HG03095 (cell line): ENCODE data around the gene ULK3.
"Not testable (repeated sequence)": the region's sequence is repeated elsewhere in the genome, so short reads cannot be mapped to it uniquely, and the experiment has no call there.

Experiments used
- ATAC-seq: cut with Tn5 transposase; IDR thresholded peaks from one replicate; pipeline ENCODE4 v1.9.1; 2021; ENCODE audit warnings: moderate library complexity; ENCODE audit not compliant: unreplicated experiment

Gene ULK3, protein sequence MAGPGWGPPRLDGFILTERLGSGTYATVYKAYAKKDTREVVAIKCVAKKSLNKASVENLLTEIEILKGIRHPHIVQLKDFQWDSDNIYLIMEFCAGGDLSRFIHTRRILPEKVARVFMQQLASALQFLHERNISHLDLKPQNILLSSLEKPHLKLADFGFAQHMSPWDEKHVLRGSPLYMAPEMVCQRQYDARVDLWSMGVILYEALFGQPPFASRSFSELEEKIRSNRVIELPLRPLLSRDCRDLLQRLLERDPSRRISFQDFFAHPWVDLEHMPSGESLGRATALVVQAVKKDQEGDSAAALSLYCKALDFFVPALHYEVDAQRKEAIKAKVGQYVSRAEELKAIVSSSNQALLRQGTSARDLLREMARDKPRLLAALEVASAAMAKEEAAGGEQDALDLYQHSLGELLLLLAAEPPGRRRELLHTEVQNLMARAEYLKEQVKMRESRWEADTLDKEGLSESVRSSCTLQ

DNA sequence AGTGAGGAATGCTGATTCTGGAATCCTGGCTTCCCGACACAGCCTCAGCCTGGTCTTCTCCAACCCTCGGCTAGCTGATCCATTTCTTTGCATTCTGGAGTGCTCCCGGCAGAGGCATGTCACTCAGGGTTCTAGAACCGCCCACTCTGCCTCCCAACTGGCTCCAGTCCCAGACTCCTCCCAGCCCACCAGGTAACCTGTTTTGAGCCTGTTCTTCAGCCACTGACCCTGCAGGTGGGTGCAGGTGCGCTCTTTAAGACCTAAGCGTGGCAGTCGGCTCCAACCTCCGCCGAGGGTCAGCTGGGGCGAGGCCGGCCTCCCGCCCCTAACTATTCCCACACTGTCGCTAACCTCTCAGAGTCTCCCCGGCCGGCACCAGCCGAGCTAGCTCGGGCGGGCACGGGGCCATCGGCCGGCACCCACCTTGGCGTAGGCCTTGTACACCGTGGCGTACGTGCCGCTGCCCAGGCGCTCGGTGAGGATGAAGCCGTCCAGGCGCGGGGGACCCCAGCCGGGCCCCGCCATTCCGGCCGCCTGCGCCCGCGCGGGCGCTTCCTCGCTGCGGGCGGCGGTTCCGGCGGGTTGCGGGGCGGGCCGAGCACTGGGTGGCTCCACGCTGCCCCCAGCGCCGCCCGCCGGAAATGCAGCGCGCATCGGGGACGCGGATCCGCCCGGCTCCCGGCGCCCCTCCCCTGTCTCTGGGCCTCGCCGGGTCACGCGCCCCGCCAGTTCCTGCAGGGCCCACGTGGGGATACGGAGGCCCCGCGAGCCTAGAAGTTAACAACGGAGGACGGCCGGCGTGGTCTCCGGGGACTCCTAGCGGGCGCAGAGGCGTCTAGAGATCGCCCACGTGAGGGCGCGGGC lies at the start of gene ULK3:
Gene ULK3 (minus strand): TSS at position 576 of the 864 bp plus-strand sequence. CDS start 51 bp downstream, at position 525.
- peak; percentile 78 for ATAC-seq

DNA sequence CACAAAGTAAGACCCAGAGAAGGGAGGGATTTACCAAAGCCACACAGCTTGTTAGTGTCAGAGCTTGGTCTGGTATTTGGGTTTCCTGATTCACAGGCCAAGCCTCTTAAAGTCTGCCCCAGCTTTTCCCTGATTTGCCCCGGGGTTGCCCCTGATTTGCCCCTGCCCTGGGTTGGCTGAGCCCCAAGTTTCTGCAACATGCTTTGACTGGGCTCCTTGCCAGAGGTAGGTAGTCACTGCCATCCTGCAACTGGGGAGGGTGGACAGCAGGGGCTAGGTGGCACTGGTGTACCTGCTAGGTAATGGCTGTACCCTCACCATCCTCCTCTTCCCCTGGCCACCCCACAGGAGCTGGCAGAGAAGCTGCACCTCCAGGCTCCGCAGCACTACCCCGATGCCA lies 49.4 kb upstream of the ULK3 start:
- no peak for ATAC-seq

DNA sequence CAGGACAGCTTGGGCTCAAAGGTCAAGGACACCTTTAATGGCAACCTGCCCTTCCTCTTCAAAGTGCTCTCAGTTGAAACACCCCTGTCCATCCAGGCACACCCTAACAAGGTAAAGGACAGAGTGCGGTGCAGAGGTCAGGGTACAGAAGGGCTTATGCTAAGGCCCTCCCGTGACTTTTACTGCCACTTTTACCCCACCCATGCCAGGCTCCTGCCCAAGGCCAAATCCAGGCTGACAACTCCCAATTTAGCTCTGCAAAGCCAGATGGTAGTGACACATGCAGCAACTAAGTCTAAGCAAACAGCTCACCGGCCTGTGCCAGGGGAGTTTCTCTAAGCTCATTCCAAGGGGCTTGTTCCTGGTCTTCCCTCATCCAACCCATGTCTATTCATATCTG lies 48.5 kb upstream of the ULK3 start:
- ATAC-seq, result no peak

DNA sequence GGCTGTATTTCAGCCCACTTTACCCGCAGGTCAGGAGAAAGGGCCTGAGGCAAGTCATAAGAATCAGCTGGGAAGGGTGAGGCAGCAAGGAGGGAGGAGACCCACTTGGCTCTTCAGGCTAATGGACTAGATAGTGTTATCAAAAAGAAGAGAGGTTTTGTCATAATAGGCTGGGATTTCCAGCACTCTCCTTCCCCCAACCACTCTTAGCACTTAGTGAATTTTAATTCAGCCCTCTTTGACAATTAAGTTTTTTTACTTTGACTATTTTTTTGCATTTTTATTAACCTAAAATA lies 47.7 kb upstream of the ULK3 start:
- ATAC-seq, result no peak

DNA sequence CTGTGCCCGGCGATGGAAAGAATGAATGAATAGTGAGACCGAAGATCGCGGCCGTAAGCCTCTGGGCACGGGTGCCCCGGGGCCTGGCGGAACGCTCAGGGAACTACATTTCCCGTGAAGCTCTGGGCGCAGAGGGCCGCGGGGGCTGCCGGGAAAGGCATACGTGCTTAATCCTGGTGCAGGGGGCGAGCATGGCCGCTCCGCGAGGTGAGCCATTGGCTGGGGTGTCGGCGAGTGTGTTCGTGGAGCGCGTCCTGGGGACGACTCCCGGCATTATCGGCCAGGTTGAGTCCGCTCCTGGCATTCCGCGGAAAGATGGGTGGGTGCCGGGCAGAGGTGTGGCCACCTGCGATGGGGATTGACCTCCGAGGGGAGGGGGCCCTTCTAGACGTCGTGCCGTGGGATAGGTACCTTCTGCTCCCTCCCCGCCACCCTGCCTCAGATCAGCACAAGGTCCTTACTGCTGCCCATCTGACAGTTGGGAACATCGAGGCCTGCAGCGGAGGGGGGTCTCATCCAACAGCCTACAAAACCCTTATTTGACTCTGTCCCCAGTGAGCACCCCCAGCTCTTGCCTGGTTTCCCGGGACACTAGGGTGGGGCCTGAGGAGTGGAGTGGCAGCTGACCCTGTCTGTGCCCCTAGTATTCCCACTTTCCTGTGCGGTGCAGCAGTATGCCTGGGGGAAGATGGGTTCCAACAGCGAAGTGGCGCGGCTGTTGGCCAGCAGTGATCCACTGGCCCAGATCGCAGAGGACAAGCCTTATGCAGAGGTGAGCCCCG lies 47.1 kb upstream of the ULK3 start, which contains the start of gene MPI:
Gene MPI (plus strand): TSS at position 160 of the 782 bp plus-strand sequence. CDS start 32 bp downstream, at position 192.
- ATAC-seq, result peak; percentile 91

DNA sequence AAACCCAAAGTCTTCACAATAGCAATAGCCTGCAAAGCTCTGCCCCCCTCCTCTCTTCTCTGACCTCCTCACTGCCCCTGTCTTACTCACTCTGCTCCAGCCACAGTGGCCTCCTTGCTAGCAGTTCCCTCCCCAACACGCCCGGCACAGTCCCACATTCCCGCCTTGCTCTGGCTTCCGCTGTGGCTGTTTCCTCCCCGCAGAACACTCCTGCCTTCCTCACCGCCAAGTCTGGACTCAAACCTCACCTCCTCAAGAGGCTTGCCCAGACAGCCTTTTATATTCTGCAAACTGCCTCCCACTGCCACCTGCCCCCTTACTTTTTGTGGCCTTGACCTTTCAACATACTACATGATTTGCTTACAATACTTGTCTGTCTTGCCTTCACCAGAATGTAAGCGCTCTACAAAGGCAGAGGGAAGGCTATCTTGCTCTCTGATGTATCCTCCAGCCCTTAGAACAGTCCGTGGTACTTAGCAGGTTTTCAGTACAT lies 46.5 kb upstream of the ULK3 start:
- ATAC-seq, result peak; percentile 20

DNA sequence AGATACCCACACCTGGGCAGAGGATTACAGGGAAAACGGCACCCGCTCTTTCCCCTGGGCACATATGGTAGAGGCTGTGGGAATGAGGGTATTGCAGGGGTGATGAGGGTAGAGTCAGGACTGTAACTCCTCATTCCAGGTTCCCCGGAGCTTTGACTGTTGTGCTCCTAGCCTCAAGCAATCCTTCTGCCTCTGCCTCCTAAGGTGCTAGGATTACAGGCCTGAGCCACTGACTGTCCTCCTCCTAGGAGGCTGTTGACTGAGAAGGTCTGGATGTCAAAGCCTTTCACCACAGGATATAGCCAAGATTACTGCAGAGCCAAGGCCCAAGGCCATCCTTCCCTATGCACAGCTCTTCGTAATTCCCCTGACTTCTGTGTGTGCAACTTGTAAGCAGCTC lies 45.8 kb upstream of the ULK3 start:
- ATAC-seq, result no peak

DNA sequence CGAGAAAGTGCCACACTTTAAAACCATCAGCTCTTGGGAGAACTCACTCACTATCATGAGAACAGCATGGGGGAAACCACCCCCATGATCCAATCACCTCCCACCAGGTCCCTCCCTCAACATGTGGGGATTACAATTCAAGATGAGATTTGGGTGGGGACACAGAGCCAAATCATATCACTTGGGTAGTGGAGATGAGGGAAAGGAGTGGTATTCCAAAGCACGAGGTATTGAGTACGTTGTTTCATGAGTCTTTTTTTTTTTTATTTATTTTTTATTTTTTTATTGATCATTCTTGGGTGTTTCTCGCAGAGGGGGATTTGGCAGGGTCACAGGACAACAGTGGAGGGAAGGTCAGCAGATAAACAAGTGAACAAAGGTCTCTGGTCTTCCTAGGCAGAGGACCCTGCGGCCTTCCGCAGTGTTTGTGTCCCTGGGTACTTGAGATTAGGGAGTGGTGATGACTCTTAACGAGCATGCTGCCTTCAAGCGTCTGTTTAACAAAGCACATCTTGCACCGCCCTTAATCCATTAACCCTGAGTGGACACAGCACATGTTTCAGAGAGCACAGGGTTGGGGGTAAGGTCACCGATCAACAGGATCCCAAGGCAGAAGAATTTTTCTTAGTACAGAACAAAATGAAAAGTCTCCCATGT lies 44.7 kb upstream of the ULK3 start:
- ATAC-seq, result not testable (repeated sequence)

DNA sequence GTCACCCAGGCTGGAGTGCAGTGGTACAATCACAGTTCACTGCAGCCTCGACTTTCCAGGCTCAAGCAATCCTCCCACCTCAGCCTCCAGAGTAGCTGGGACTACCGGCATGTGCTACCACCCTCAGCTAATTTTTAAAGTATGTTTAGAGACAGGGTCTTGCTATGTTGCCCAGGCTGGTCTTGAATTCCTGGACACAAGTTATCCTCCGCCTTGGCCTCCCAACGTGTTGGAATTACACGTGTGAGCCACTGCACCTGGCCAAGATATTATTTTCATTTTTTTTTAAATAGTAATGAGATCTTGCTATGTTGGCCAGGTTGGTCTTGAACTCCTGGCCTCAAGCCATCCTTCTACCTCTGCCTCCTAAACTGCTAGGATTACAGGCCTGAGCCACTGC lies 42.5 kb upstream of the ULK3 start:
- no peak for ATAC-seq

DNA sequence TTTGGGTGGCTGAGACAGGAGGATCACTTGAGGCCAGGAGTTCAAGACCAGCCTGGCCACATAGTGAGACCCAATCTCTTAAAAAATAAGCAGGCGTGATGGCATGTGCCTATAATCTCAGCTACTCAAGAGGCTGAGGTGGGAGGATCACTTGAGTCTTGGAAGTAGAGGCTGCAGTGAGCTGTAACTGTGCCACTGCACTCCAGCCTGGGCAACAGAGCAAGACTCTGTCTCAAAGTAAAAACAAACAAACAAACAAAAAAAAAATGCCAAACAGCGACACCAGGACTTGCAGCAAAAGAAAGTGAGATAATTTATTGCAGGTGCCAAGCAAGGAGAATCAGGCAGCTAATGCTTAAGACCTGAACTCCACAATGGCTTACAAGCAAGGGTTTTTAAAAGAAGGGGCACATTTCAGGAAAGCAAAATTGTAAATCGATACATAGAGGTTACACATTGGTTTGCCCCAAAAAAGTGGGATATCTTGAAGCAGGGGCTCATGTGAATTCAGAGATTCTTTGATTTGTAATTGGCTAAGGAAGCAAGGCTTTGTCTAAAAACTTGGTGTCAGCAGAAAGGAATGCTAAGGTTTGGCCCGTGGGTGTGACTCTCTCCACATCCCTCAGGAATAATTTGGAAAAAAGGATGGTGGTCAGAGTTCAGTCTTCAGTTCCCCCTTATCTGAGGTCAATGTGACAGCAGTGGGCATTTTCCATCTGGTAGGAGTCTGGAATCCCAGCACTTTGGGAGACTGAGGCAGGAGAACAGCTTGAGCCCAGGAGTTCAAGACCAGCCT lies 41.7 kb upstream of the ULK3 start:
- no peak for ATAC-seq

DNA sequence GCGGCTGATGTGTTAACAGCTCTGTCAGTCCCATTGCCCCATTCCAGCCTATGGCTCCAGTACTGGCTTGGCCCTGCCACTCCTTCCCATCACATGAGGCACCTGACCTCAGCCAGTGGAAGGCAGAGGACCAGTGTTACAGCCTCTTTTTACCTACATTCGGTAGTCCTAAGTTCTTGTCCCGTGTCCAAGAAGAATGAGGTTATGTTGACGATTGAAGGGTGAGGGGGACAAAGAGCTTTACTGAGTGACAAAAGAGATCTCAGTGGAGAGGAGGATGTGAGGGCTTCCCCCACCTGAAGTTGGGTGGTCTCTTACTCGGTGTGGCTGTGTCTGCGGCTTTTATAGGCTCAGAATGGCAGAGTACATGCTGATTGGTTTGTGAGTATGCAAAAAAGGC lies 39.6 kb upstream of the ULK3 start:
- ATAC-seq, result no peak

DNA sequence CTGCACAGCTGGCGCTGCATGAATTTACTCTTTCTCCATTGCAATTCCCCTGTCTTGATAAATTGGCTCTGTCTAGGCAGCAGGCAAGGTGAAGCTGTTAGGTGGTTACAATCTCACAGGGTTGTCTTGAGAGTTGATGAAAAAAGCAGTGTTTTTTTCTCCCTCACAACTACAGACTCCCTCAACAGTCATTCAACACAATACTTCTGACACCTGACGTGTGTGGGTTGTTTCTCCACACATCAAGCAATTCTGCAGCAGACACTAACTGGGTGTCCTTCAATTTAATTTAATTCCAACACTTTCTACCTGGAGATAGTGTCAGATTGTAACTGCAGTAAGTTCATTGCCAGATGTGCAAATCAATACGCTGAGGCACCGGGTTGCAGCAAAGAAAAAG lies 35.3 kb upstream of the ULK3 start:
- ATAC-seq, result no peak

DNA sequence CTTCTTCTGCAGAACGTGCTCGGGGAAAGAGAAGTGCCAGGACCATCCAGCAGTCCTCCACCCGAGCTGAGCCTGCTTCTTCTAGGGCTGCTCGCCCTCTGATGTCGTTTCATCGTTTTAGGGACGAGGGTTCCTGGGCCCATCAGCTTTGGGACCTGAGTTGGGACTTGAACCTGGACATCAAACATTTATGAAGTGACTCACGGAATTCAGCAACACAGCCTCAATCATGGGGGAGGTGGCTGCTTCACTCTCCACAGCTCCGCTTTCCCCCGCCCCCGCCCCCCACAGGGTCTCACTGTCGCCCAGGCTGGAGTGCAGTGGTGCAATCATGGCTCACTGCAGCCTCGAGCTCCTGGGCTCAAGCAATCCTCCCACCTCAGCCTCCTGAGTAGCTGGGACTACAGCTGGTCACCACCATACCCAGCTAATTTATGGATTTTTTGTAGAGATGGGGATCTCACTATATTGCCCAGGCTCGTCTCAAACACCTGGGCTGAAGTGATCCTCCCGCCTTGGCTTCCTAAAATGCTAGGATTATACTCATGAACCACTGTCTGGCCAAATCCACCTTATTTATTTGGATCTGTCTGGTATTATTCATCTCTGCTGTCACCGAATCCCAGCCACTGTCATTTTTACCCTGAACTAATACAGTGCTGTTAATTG lies 30.9 kb upstream of the ULK3 start:
- no peak for ATAC-seq

DNA sequence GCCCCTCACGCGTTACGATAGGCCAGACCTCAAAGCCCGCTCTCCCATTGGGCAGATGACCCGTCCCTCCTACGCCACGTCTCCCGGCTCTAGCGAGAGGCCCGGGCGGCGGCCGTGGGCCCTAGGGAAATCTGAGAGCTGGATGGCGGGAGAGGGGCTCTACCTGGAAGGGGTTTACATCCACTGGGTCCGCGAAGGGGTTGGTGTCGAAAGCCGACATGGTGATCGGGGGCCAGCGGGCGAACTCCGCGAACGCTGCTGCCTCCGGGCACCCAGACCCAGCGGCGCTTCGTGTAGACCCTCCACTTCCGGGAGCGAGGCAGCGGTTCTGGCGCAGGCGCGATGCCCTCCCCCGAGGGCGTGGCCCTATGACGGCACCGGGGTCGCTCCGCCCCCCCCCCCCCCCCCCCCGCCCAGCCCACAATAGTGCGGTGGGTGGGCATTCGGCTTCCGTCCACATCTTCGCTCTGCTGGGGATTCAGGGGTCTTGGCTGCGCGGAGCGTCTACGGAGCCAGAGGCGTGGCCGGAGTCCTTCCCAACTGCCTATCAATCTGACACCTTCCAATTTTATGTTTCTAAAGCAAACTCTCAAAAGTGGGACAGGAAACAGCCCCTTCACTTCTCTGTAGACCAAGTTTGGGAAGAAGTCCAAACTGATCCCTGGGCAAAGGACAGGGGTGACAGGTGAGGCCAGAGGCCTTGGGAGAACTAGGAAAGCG lies 30.2 kb upstream of the ULK3 start, which contains the start of gene SCAMP2:
Gene SCAMP2 (minus strand): TSS at position 330 of the 720 bp plus-strand sequence. CDS start 110 bp downstream, at position 220.
- peak; percentile 63 for ATAC-seq

DNA sequence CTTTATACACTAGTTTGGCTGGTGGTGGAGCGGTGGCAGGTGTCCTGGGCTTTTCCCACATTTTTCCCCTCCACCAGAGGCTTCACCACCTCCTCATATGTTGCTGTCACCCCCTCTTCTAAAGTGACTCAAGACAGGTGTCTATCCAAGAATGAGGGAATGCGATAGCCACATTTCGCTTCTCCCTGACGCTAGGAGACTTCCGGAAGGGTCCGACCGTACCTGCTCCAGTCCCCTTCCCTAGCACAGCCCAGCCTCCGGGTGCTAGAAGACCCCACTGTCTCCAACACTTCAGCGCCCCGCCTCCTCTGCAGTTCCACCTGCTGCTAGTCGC lies 29.7 kb upstream of the ULK3 start:
- no peak for ATAC-seq

DNA sequence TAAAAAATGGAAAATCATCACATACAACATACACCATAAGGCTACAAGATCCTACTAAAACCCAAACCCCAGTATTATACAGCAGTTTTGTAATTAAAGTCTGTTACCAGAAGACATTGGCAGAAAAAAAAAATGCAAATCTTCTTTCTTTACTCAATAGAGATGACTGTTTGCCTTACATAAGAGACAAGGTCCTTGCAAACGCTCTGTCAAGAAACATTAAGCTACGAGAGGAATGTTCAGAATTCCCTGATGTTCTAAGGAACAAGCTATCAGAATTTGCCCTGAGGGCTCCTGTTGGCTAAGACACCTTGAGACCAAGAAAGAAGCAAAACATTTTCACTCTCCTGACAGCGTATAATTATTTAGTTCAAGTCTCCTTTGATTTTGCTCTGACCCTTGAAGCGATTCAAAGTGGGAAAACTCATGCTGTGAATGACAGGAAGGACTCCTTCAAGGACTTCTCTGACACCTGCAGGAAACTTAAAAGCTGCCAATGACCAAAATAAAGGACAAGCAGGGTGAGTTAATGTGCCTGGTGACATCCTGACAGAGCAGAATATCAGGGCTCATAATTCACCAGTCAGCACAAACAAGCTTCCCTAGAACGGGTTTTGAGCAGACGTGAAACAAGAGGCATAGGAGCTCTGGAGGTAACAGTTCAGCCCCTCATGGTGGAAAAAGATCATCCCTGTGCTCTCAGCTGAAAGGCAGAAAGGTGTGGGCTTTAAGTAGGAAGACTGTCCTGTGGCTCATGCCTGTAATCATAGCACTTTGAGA lies 27.7 kb upstream of the ULK3 start:
- no peak for ATAC-seq

DNA sequence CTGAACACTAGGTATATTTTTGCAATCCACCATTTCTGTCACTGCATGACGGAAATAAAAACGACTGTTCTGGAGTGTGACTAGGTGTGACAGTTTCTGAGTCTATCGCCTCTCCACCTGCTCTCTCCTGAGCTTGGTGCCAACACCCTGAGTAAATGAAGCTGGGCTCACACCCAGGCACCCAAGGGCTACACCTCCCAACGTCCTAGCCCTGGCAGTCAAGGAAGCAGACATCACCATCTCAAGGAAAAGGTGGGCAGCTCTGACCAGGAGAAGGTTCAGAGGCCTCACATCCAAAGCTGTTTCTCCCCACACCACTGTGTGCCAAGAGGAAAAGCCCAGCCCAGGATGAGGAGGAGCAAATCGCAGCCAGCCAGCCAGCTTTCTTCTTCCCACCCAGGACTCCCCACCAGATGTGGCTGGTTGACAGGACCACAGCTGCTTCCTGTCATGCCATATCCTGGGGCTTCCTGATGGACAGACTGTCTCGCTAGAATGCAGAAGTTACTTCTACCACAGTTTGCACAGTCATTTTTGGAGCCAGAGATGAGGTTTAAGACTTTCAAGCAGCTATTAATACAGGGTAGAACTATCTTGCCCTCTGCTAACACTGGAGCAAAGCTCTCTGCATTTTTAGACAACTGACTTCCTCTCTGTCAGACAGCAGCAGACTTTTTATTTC lies 26.9 kb upstream of the ULK3 start:
- ATAC-seq, result peak; percentile 52
